B cell (primary cell): ENCODE data around the gene SOX6. TPM values are rescaled to one million over a fixed set of nuclear protein-coding genes. Genes with fewer than 3 reads are reported as not detected.

Experiments
- ATAC-seq: fragments of 200-7000 bp; cut with Tn5 transposase; one replicate; pipeline ENCODE4 v1.10.0; 2021; ENCODE audit warnings: low read depth, mild to moderate bottlenecking, moderate number of reproducible peaks, moderate library complexity
- CTCF ChIA-PET: fragments of 350-600 bp; sonication (Branson Sonifier 250); formaldehyde crosslinking; loops from one replicate; lab custom pipeline; 2021; ENCODE audit warnings: antibody characterized with exemption, inconsistent platforms; lab: Charles Lee
- POLR2A ChIA-PET: fragments of 350-600 bp; sonication (Branson Sonifier 250); formaldehyde crosslinking; loops from one replicate; lab custom pipeline; 2021; ENCODE audit warnings: antibody characterized with exemption; lab: Charles Lee
- DNase-seq: peaks from one replicate; pipeline ENCODE4 v3.0.0; 2013
- H2AFZ ChIP-seq: 2 replicates; pipeline ENCODE4 v1.6.1; 2012; ENCODE audit warnings: mild to moderate bottlenecking, low read depth, low read length; ENCODE audit not compliant: insufficient read depth, poor library complexity, severe bottlenecking
- H3K27ac ChIP-seq, 2 donors: 1 replicate in 1 of 2; 2 replicates in 1 of 2; pipeline ENCODE4 v1.5.1; 2012 to 2013; ENCODE audit warnings: low read length in 2 of 2, mild to moderate bottlenecking in 2 of 2, moderate library complexity in 1 of 2
- H3K27me3 ChIP-seq, 4 experiments: fragments of 200-600 bp in 1 of 4; sonication (generic) in 1 of 4; replicated peaks in 1 of 4; 1 replicate in 2 of 4; 2 replicates in 2 of 4; pipeline versions ENCODE4 v1.6.1 to v1.7.0; 2013 to 2016; ENCODE audit warnings: low read length in 3 of 4, mild to moderate bottlenecking in 2 of 4, mixed read lengths in 1 of 4, moderate library complexity in 1 of 4; ENCODE audit not compliant: insufficient read depth in 4 of 4, control insufficient read depth in 3 of 4; ENCODE audit errors: control extremely low read depth in 1 of 4
- H3K36me3 ChIP-seq, 2 experiments: replicated peaks in 1 of 2; 1 replicate in 1 of 2; 2 replicates in 1 of 2; pipeline versions ENCODE4 v1.6.1 to v1.7.1; 2013; ENCODE audit warnings: low read length in 1 of 2; ENCODE audit not compliant: insufficient read depth in 2 of 2, control insufficient read depth in 1 of 2; ENCODE audit errors: control extremely low read depth in 1 of 2, extremely low read depth in 1 of 2
- H3K4me1 ChIP-seq, 2 donors: fragments of 200-600 bp in 1 of 2; sonication (generic) in 1 of 2; 1 replicate in 1 of 2; 2 replicates in 1 of 2; pipeline versions ENCODE4 v1.5.1 to v1.6.1; 2013 to 2017; ENCODE audit warnings: low read length in 2 of 2; ENCODE audit not compliant: control insufficient read depth in 2 of 2, insufficient read depth in 2 of 2
- H3K4me2 ChIP-seq: replicated peaks from 2 replicates; pipeline ENCODE3; 2012; ENCODE audit warnings: mild to moderate bottlenecking, low read depth, low read length; ENCODE audit not compliant: poor library complexity, severe bottlenecking
- H3K4me3 ChIP-seq, 5 experiments: fragments of 200-600 bp in 1 of 5; sonication (generic) in 1 of 5; 1 replicate in 3 of 5; 2 replicates in 2 of 5; pipeline versions ENCODE4 v1.5.1 to v1.7.0; 2011 to 2016; ENCODE audit warnings: low read length in 4 of 5, mild to moderate bottlenecking in 4 of 5, low read depth in 2 of 5, control low read depth in 1 of 5, moderate library complexity in 1 of 5; ENCODE audit not compliant: insufficient read depth in 1 of 5; ENCODE audit errors: control extremely low read depth in 1 of 5, extremely low read depth in 1 of 5
- H3K79me2 ChIP-seq: fragments of 200-600 bp; sonication (generic); one replicate; pipeline ENCODE4 v1.6.0; 2016; ENCODE audit warnings: low read length; ENCODE audit not compliant: control insufficient read depth, insufficient read depth
- H3K9ac ChIP-seq: fragments of 200-600 bp; sonication (generic); 2 replicates; pipeline ENCODE4 v1.6.1; 2017; ENCODE audit warnings: mild to moderate bottlenecking, low read length, moderate library complexity
- H3K9me3 ChIP-seq, 3 donors: one replicate each; pipeline versions ENCODE4 v1.6.1 to v1.7.1; 2013; ENCODE audit warnings: low read length in 2 of 3; ENCODE audit not compliant: control insufficient read depth in 2 of 3, insufficient read depth in 1 of 3; ENCODE audit errors: control extremely low read depth in 1 of 3
- H4K20me1 ChIP-seq: 2 replicates; pipeline ENCODE4 v1.6.0; 2012; ENCODE audit warnings: mild to moderate bottlenecking, low read length; ENCODE audit not compliant: insufficient read depth, control insufficient read depth, poor library complexity, severe bottlenecking
- H3K27ac Mint-ChIP-seq: one replicate; pipeline ENCODE4 v1.8.0; 2021; ENCODE audit warnings: mixed read lengths
- H3K27me3 Mint-ChIP-seq: one replicate; pipeline ENCODE4 v1.8.0; 2021; ENCODE audit warnings: mixed read lengths
- H3K4me1 Mint-ChIP-seq: one replicate; pipeline ENCODE4 v1.8.0; 2021; ENCODE audit warnings: mixed read lengths
- H3K4me3 Mint-ChIP-seq: one replicate; pipeline ENCODE4 v1.8.0; 2021; ENCODE audit warnings: mixed read lengths
- H3K9me3 Mint-ChIP-seq: one replicate; pipeline ENCODE4 v1.8.0; 2022; ENCODE audit warnings: mixed read lengths; ENCODE audit not compliant: insufficient read depth
- EZH2 ChIP-seq: IDR thresholded peaks from 2 replicates; pipeline ENCODE4 v1.6.1; 2012; ENCODE audit warnings: borderline replicate concordance, low read depth, mild to moderate bottlenecking, moderate library complexity, low read length; ENCODE audit not compliant: insufficient read depth, poor library complexity, severe bottlenecking
- WGBS: methylation state at CpG from one replicate; pipeline ENCODE4 v1.1.5; 2013; ENCODE audit warnings: missing lambda C conversion rate; ENCODE audit not compliant: insufficient coverage; 5-methylcytosine and 5-hydroxymethylcytosine counted together
- intact Hi-C: fragments of 100-400 bp; cut with micrococcal nuclease; formaldehyde crosslinking; loops from one replicate; pipeline ENCODE4 v1.10.0; 2022
- polyA plus RNA-seq: library from polyadenylated mRNA; depleted of rRNA; stranded (reverse); fragments of >200 nt; gene quantifications from 2 replicates; pipeline ENCODE4 v1.2.3, GENCODE V29; 2012
- total RNA-seq, 2 donors: library from RNA; stranded (reverse); fragments of 120-200 nt in 1 of 2; gene quantifications; 1 replicate in 1 of 2; 2 replicates in 1 of 2; pipeline versions ENCODE4 v1.2.3 to v1.2.4, GENCODE V29; 2013 to 2022
- TF ChIP-seq, protein P1 (sequence below): fragments of 200-600 bp; IDR thresholded peaks from one replicate; pipeline ENCODE4 v1.8.0; 2022; ENCODE audit warnings: antibody characterized with exemption, mild to moderate bottlenecking

SOX6 gene
- total and polyA plus RNA-seq, 2 donors (not counting 1 experiment from before 2014, with no cell fraction given) = not detected

DNA sequence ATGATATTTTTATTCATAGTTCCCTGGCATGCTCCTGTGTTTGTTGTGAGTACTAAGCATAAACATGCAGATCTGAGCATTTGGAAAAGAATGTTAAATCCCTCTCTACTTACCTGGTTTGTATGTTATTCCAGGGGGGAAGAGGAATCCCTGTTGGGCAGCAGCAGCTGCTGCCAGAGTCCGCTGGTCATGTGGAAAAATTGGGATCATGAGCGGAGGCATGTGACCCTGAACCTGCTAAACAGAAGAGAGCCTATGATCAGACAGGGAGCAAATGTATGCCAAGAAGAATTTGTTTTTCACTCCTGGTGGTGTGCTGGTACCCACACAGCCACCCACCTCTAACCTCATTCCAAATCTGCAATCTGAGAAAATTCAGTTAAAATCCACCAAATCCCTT is 244.7 kb downstream of the SOX6 start:
- Mint-ChIP-seq H3K27me3 (no peaks in the 10 kb centered on the region), H3K9me3 (no peaks in the 10 kb centered on the region), H3K4me1 (no peaks in the 10 kb centered on the region), H3K4me3 (no peak overlapping the region), H3K27ac (no peak overlapping the region)
- Histone ChIP-seq H3K4me3 (no peak overlapping the region), H3K4me1 (no peaks in the 10 kb centered on the region), H3K9me3 (no peaks in the 10 kb centered on the region), H3K4me2 (no peak overlapping the region), H2AFZ (no peak overlapping the region), H3K27me3 (no peaks in the 10 kb centered on the region), H4K20me1 (no peaks in the 10 kb centered on the region), H3K36me3 (no peaks in the 10 kb centered on the region), H3K9ac (no peak overlapping the region), H3K79me2 (no peaks in the 10 kb centered on the region), H3K27ac (no peak overlapping the region)
- intact Hi-C loops = no loop called here
- no peak for TF ChIP-seq EZH2
- TF ChIP-seq, protein P1, sequence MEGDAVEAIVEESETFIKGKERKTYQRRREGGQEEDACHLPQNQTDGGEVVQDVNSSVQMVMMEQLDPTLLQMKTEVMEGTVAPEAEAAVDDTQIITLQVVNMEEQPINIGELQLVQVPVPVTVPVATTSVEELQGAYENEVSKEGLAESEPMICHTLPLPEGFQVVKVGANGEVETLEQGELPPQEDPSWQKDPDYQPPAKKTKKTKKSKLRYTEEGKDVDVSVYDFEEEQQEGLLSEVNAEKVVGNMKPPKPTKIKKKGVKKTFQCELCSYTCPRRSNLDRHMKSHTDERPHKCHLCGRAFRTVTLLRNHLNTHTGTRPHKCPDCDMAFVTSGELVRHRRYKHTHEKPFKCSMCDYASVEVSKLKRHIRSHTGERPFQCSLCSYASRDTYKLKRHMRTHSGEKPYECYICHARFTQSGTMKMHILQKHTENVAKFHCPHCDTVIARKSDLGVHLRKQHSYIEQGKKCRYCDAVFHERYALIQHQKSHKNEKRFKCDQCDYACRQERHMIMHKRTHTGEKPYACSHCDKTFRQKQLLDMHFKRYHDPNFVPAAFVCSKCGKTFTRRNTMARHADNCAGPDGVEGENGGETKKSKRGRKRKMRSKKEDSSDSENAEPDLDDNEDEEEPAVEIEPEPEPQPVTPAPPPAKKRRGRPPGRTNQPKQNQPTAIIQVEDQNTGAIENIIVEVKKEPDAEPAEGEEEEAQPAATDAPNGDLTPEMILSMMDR = no peak
- WGBS = 89% methylated on average over 2 of the region's 2 CpGs
- CTCF ChIA-PET = no interaction called here
- DNase-seq (no peak), ATAC-seq (no peak)
- POLR2A ChIA-PET = no interaction called here

DNA sequence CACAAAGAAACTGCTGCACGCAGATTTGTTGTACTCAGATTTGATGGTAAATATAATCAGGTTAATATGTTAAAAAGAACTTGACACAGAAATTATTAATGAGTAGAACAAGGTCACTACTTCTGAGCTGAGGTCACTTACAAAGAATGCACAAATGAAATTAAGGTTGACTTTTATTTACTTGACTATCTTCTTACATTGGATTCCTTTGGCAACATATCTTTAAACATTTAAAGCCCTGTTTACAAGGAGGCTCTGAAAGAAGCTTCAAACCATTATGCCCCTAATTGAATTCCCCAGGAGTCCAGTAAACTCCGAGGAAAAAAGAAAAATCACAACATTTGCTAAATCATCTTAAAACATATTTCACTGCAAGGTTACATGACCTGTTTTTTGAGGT is 245.5 kb downstream of the SOX6 start:
- Histone ChIP-seq H2AFZ (no peak overlapping the region), H3K9me3 (no peaks in the 10 kb centered on the region), H3K4me2 (no peak overlapping the region), H3K27ac (no peak overlapping the region), H3K36me3 (no peaks in the 10 kb centered on the region), H3K9ac (no peak overlapping the region), H3K27me3 (no peaks in the 10 kb centered on the region), H3K79me2 (no peaks in the 10 kb centered on the region), H3K4me1 (no peaks in the 10 kb centered on the region), H3K4me3 (no peak overlapping the region), H4K20me1 (no peaks in the 10 kb centered on the region)
- POLR2A ChIA-PET = no interaction called here
- DNase-seq (no peak), ATAC-seq (no peak)
- no peak for TF ChIP-seq EZH2
- TF ChIP-seq, protein P1 = no peak
- WGBS = no CpG with 5 or more reads among the region's 2 CpGs
- intact Hi-C loops = no loop called here
- Mint-ChIP-seq H3K9me3 (no peaks in the 10 kb centered on the region), H3K4me3 (no peak overlapping the region), H3K27me3 (no peaks in the 10 kb centered on the region), H3K27ac (no peak overlapping the region), H3K4me1 (no peaks in the 10 kb centered on the region)
- CTCF ChIA-PET = interaction anchor here (0.6 kb wide), 1 partner anchor 13 kb away, joined by 3 read pairs; no protein-coding TSS in a partner anchor
